Measurements from ENCODE around the gene FBXO4. TPM values are rescaled to one million over a fixed set of nuclear protein-coding genes. Genes with fewer than 3 reads are reported as not detected.

FBXO4 gene
- total RNA-seq, 4 donors from 2014 or later, result 6.6 to 11.3 (median 8.8) TPM

DNA sequence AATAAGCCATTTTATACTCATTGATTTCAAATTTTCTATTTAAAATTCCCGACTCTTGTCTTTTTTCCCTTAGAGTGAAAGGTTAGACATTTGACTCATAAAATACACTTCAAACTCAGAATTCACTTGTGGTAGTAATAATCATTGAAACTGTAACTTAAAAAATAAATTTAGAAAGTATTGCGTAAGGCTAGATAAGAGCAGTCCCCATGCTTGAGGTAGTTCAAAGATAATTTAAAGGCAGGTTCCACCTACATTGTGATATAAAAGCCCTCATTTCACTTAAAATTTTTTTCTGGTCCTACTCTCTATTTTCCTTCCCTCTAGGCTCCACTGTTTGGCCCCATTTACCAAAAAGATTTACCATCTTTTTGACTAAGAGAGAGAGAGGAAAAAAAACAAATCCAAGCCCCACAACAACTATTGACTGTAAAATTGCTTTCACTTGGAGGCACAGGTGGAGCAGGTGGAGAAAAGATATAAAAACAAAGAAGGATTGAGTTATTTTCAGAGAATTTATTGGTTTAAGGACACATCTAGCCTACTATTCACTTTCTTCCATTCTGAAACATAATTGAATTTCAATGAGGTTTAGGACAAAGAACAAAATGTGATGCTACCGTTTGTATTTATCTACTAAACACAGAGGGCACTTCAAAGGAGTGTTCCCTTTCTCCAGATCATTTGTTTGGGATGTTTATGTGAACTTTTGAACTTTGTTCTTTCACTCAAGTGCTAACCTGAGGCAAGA lies 61.0 kb downstream of the FBXO4 start:
- H3K4me3 ChIP-seq (ENCODE audit: low read depth, poor library complexity, severe bottlenecking), result no peak overlapping the region
- TF ChIP-seq POLR2A (IDR thresholded peaks at IDR 0.05), result no peak
- TF ChIP-seq, protein P1, sequence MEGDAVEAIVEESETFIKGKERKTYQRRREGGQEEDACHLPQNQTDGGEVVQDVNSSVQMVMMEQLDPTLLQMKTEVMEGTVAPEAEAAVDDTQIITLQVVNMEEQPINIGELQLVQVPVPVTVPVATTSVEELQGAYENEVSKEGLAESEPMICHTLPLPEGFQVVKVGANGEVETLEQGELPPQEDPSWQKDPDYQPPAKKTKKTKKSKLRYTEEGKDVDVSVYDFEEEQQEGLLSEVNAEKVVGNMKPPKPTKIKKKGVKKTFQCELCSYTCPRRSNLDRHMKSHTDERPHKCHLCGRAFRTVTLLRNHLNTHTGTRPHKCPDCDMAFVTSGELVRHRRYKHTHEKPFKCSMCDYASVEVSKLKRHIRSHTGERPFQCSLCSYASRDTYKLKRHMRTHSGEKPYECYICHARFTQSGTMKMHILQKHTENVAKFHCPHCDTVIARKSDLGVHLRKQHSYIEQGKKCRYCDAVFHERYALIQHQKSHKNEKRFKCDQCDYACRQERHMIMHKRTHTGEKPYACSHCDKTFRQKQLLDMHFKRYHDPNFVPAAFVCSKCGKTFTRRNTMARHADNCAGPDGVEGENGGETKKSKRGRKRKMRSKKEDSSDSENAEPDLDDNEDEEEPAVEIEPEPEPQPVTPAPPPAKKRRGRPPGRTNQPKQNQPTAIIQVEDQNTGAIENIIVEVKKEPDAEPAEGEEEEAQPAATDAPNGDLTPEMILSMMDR (IDR thresholded peaks at IDR 0.05), result no peak
- DNase-seq (ENCODE audit: low spot score in 2 of 2), result no peak
- 70 to 72% methylated on average over 3 of the region's 3 CpGs for WGBS, 2 donors
- intact Hi-C loops (cut with DNase I; ENCODE audit: low total_unique reads), result no loop called here

Other genes starting within 250 kb of the FBXO4 start
- gene OXCT1, start 54.9 kb upstream of the FBXO4 start, total RNA-seq, result 10 to 100 TPM; 19.0 to 28.8 (median 20.9) TPM
- 10 to 100 TPM; 14.1 to 19.1 (median 15.0) TPM for gene RIMOC1, start 20.9 kb upstream of the FBXO4 start, total RNA-seq